B cell (primary cell): ENCODE results near the gene LSS. TPM values are rescaled to one million over a fixed set of nuclear protein-coding genes. Genes with fewer than 3 reads are reported as not detected.

Experiments used
- ATAC-seq: fragments of 200-7000 bp; cut with Tn5 transposase; one replicate; pipeline ENCODE4 v1.10.0; 2021; ENCODE audit warnings: low read depth, mild to moderate bottlenecking, moderate number of reproducible peaks, moderate library complexity
- CTCF ChIA-PET: fragments of 350-600 bp; sonication (Branson Sonifier 250); formaldehyde crosslinking; loops from one replicate; lab custom pipeline; 2021; ENCODE audit warnings: antibody characterized with exemption, inconsistent platforms; lab: Charles Lee
- POLR2A ChIA-PET: fragments of 350-600 bp; sonication (Branson Sonifier 250); formaldehyde crosslinking; loops from one replicate; lab custom pipeline; 2021; ENCODE audit warnings: antibody characterized with exemption; lab: Charles Lee
- DNase-seq: peaks from one replicate; pipeline ENCODE4 v3.0.0; 2013
- H2AFZ ChIP-seq: 2 replicates; pipeline ENCODE4 v1.6.1; 2012; ENCODE audit warnings: mild to moderate bottlenecking, low read depth, low read length; ENCODE audit not compliant: insufficient read depth, poor library complexity, severe bottlenecking
- H3K27ac ChIP-seq, 2 donors: 1 replicate in 1 of 2; 2 replicates in 1 of 2; pipeline ENCODE4 v1.5.1; 2012 to 2013; ENCODE audit warnings: low read length in 2 of 2, mild to moderate bottlenecking in 2 of 2, moderate library complexity in 1 of 2
- H3K27me3 ChIP-seq, 4 experiments: fragments of 200-600 bp in 1 of 4; sonication (generic) in 1 of 4; replicated peaks in 1 of 4; 1 replicate in 2 of 4; 2 replicates in 2 of 4; pipeline versions ENCODE4 v1.6.1 to v1.7.0; 2013 to 2016; ENCODE audit warnings: low read length in 3 of 4, mild to moderate bottlenecking in 2 of 4, mixed read lengths in 1 of 4, moderate library complexity in 1 of 4; ENCODE audit not compliant: insufficient read depth in 4 of 4, control insufficient read depth in 3 of 4; ENCODE audit errors: control extremely low read depth in 1 of 4
- H3K36me3 ChIP-seq, 2 experiments: replicated peaks in 1 of 2; 1 replicate in 1 of 2; 2 replicates in 1 of 2; pipeline versions ENCODE4 v1.6.1 to v1.7.1; 2013; ENCODE audit warnings: low read length in 1 of 2; ENCODE audit not compliant: insufficient read depth in 2 of 2, control insufficient read depth in 1 of 2; ENCODE audit errors: control extremely low read depth in 1 of 2, extremely low read depth in 1 of 2
- H3K4me1 ChIP-seq, 2 donors: fragments of 200-600 bp in 1 of 2; sonication (generic) in 1 of 2; 1 replicate in 1 of 2; 2 replicates in 1 of 2; pipeline versions ENCODE4 v1.5.1 to v1.6.1; 2013 to 2017; ENCODE audit warnings: low read length in 2 of 2; ENCODE audit not compliant: control insufficient read depth in 2 of 2, insufficient read depth in 2 of 2
- H3K4me2 ChIP-seq: replicated peaks from 2 replicates; pipeline ENCODE3; 2012; ENCODE audit warnings: mild to moderate bottlenecking, low read depth, low read length; ENCODE audit not compliant: poor library complexity, severe bottlenecking
- H3K4me3 ChIP-seq, 5 experiments: fragments of 200-600 bp in 1 of 5; sonication (generic) in 1 of 5; 1 replicate in 3 of 5; 2 replicates in 2 of 5; pipeline versions ENCODE4 v1.5.1 to v1.7.0; 2011 to 2016; ENCODE audit warnings: low read length in 4 of 5, mild to moderate bottlenecking in 4 of 5, low read depth in 2 of 5, control low read depth in 1 of 5, moderate library complexity in 1 of 5; ENCODE audit not compliant: insufficient read depth in 1 of 5; ENCODE audit errors: control extremely low read depth in 1 of 5, extremely low read depth in 1 of 5
- H3K79me2 ChIP-seq: fragments of 200-600 bp; sonication (generic); one replicate; pipeline ENCODE4 v1.6.0; 2016; ENCODE audit warnings: low read length; ENCODE audit not compliant: control insufficient read depth, insufficient read depth
- H3K9ac ChIP-seq: fragments of 200-600 bp; sonication (generic); 2 replicates; pipeline ENCODE4 v1.6.1; 2017; ENCODE audit warnings: mild to moderate bottlenecking, low read length, moderate library complexity
- H3K9me3 ChIP-seq, 3 donors: one replicate each; pipeline versions ENCODE4 v1.6.1 to v1.7.1; 2013; ENCODE audit warnings: low read length in 2 of 3; ENCODE audit not compliant: control insufficient read depth in 2 of 3, insufficient read depth in 1 of 3; ENCODE audit errors: control extremely low read depth in 1 of 3
- H4K20me1 ChIP-seq: 2 replicates; pipeline ENCODE4 v1.6.0; 2012; ENCODE audit warnings: mild to moderate bottlenecking, low read length; ENCODE audit not compliant: insufficient read depth, control insufficient read depth, poor library complexity, severe bottlenecking
- H3K27ac Mint-ChIP-seq: one replicate; pipeline ENCODE4 v1.8.0; 2021; ENCODE audit warnings: mixed read lengths
- H3K27me3 Mint-ChIP-seq: one replicate; pipeline ENCODE4 v1.8.0; 2021; ENCODE audit warnings: mixed read lengths
- H3K4me1 Mint-ChIP-seq: one replicate; pipeline ENCODE4 v1.8.0; 2021; ENCODE audit warnings: mixed read lengths
- H3K4me3 Mint-ChIP-seq: one replicate; pipeline ENCODE4 v1.8.0; 2021; ENCODE audit warnings: mixed read lengths
- H3K9me3 Mint-ChIP-seq: one replicate; pipeline ENCODE4 v1.8.0; 2022; ENCODE audit warnings: mixed read lengths; ENCODE audit not compliant: insufficient read depth
- CTCF ChIP-seq: fragments of 200-600 bp; IDR thresholded peaks from one replicate; pipeline ENCODE4 v1.8.0; 2022; ENCODE audit warnings: antibody characterized with exemption, mild to moderate bottlenecking
- EZH2 ChIP-seq: IDR thresholded peaks from 2 replicates; pipeline ENCODE4 v1.6.1; 2012; ENCODE audit warnings: borderline replicate concordance, low read depth, mild to moderate bottlenecking, moderate library complexity, low read length; ENCODE audit not compliant: insufficient read depth, poor library complexity, severe bottlenecking
- WGBS: methylation state at CpG from one replicate; pipeline ENCODE4 v1.1.5; 2013; ENCODE audit warnings: missing lambda C conversion rate; ENCODE audit not compliant: insufficient coverage; 5-methylcytosine and 5-hydroxymethylcytosine counted together
- intact Hi-C: fragments of 100-400 bp; cut with micrococcal nuclease; formaldehyde crosslinking; loops from one replicate; pipeline ENCODE4 v1.10.0; 2022
- polyA plus RNA-seq: library from polyadenylated mRNA; depleted of rRNA; stranded (reverse); fragments of >200 nt; gene quantifications from 2 replicates; pipeline ENCODE4 v1.2.3, GENCODE V29; 2012
- total RNA-seq, 2 donors: library from RNA; stranded (reverse); fragments of 120-200 nt in 1 of 2; gene quantifications; 1 replicate in 1 of 2; 2 replicates in 1 of 2; pipeline versions ENCODE4 v1.2.3 to v1.2.4, GENCODE V29; 2013 to 2022

The LSS gene
- total and polyA plus RNA-seq, 2 donors (not counting 1 experiment from before 2014, with no cell fraction given): 30.2 to 58.1 TPM

- ChIA-PET POLR2A (no interaction called here), CTCF (no interaction called here)
- no peak for ATAC-seq
- intact Hi-C loops: no loop called here
- Histone ChIP-seq H4K20me1 (no peaks in the 10 kb centered on the region), H3K27ac (no peak overlapping the region), H3K9ac (no peak overlapping the region), H3K36me3 (no peaks in the 10 kb centered on the region), H3K9me3 (peaks cover 0 to 12% (median 0%) of the 10 kb centered on the region in 3 donors), H3K79me2 (no peaks in the 10 kb centered on the region), H3K27me3 (no peaks in the 10 kb centered on the region), H2AFZ (no peak overlapping the region), H3K4me2 (no peak overlapping the region), H3K4me3 (no peak overlapping the region), H3K4me1 (no peaks in the 10 kb centered on the region)
- H3K4me3 Mint-ChIP-seq: no peak overlapping the region
- no peaks in the 10 kb centered on the region for H3K9me3 Mint-ChIP-seq
- H3K4me1 Mint-ChIP-seq: no peaks in the 10 kb centered on the region
- no peak overlapping the region for H3K27ac Mint-ChIP-seq
- H3K27me3 Mint-ChIP-seq: no peaks in the 10 kb centered on the region
- WGBS: 100% methylated on average over 1 of the region's 4 CpGs
- TF ChIP-seq CTCF (no peak), EZH2 (no peak)
- no peak for DNase-seq
Measured at GRCh38 chr21:46163380-46163779, 65.2 kb downstream of the LSS start.

- H3K9me3 Mint-ChIP-seq: no peaks in the 10 kb centered on the region
- TF ChIP-seq EZH2 (no peak), CTCF (no peak)
- no peaks in the 10 kb centered on the region for H3K79me2 ChIP-seq
- intact Hi-C loops: no loop called here
- H3K27ac ChIP-seq: no peak overlapping the region
- no peak overlapping the region for H2AFZ ChIP-seq
- WGBS: 89% methylated on average over 49 of the region's 72 CpGs
- no peaks in the 10 kb centered on the region for H3K27me3 Mint-ChIP-seq
- H4K20me1 ChIP-seq: no peaks in the 10 kb centered on the region
- no peaks in the 10 kb centered on the region for H3K4me1 Mint-ChIP-seq
- ATAC-seq: no peak
- H3K36me3 ChIP-seq: no peaks in the 10 kb centered on the region
- H3K27me3 ChIP-seq: no peaks in the 10 kb centered on the region
- no peak for DNase-seq
- H3K27ac Mint-ChIP-seq: no peak overlapping the region
- ChIA-PET CTCF (no interaction called here), POLR2A (no interaction called here)
- peak overlapping the region; percentile 38 for H3K4me2 ChIP-seq
- H3K9me3 ChIP-seq: peaks cover 0 to 12% (median 0%) of the 10 kb centered on the region in 3 donors
- no peak overlapping the region for H3K4me3 Mint-ChIP-seq
- H3K9ac ChIP-seq: no peak overlapping the region
- no peaks in the 10 kb centered on the region for H3K4me1 ChIP-seq
- H3K4me3 ChIP-seq: no peak overlapping the region
Measured at GRCh38 chr21:46161633-46162592, 66.7 kb downstream of the LSS start.
